ENCODE data around the gene HOMER2.
A peak's percentile ranks its signal among the peaks of the same experiment; 100 is the strongest.

The HOMER2 gene

GRCh38 chr15:82999426-82999825, 46.9 kb upstream of the HOMER2 start (continued):
- no peak for TF ChIP-seq TSHZ1 (tag by site-specific recombination; IDR thresholded peaks at IDR 0.05; ENCODE audit: borderline replicate concordance)
- no peak for TF ChIP-seq ZNF707 (tag by site-specific recombination; IDR thresholded peaks at IDR 0.05)
- no peak for TF ChIP-seq ZFP69B (tag by site-specific recombination; IDR thresholded peaks at IDR 0.05)
- TF ChIP-seq ZNF660 (tag by site-specific recombination; IDR thresholded peaks at IDR 0.05): no peak
- no peak for TF ChIP-seq ZNF701 (tag by site-specific recombination; IDR thresholded peaks at IDR 0.05)
- TF ChIP-seq INSM2 (tag by site-specific recombination; IDR thresholded peaks at IDR 0.05): no peak
- no peak for TF ChIP-seq ZNF548 (tag by site-specific recombination; IDR thresholded peaks at IDR 0.05)
- TF ChIP-seq EGR2 (tag by site-specific recombination; IDR thresholded peaks at IDR 0.05; ENCODE audit: low read depth): no peak
- no peak for TF ChIP-seq KLF16 (tag by site-specific recombination; IDR thresholded peaks at IDR 0.05)

- Histone ChIP-seq H3K4me3 (ENCODE audit: low read depth, low read length) (no peak overlapping the region), H3K36me3 (ENCODE audit: control insufficient read depth in 2 of 2, insufficient read depth in 1 of 2, low read length in 2 of 2) (peaks cover 6 to 11% of the 10 kb centered on the region in 2 experiments), H3K27ac (ENCODE audit: extremely low read depth, low read depth, low read length) (no peak overlapping the region), H3K9me3 (ENCODE audit: control insufficient read depth, insufficient read depth, low read depth, low read length) (no peaks in the 10 kb centered on the region), H3K4me1 (ENCODE audit: control insufficient read depth, insufficient read depth, low read length) (no peaks in the 10 kb centered on the region)
- CTCF ChIA-PET: interaction anchor here (2.4 to 2.9 kb wide), 2 partner anchors 15 to 147 kb away, joined by 8 to 18 read pairs; partner anchors contain the start of gene C15orf40
- POLR2A ChIA-PET: interaction anchor here (1.5 kb wide), 1 partner anchor 10 kb away, joined by 4 read pairs; the partner anchor contains the start of gene RAMAC
- no peak for TF ChIP-seq ZNF416 (tag by site-specific recombination; IDR thresholded peaks at IDR 0.05)
- 0 out of 2 replicates have a peak, but pooled peaks have one; percentile 46 for TF ChIP-seq ZNF335 (tag by site-specific recombination; conservative IDR thresholded peaks at IDR 0.05)
- peak; percentile 38; the same call in 1 of the 2 replicates for TF ChIP-seq ZNF366 (tag by site-specific recombination; conservative IDR thresholded peaks at IDR 0.05)
- TF ChIP-seq ZNF660 (tag by site-specific recombination; IDR thresholded peaks at IDR 0.05): peak; percentile 71; the same call in 1 of the 2 replicates
- TF ChIP-seq ZBTB17 (tag by site-specific recombination; IDR thresholded peaks at IDR 0.05): peak; percentile 19; the same call in 1 of the 2 replicates
- no peak for TF ChIP-seq ZNF544 (tag by site-specific recombination; IDR thresholded peaks at IDR 0.05)
- TF ChIP-seq ZNF146 (tag by site-specific recombination; IDR thresholded peaks at IDR 0.05): no peak
- TF ChIP-seq ZSCAN16 (tag by site-specific recombination; IDR thresholded peaks at IDR 0.05): no peak
- TF ChIP-seq, protein P1, sequence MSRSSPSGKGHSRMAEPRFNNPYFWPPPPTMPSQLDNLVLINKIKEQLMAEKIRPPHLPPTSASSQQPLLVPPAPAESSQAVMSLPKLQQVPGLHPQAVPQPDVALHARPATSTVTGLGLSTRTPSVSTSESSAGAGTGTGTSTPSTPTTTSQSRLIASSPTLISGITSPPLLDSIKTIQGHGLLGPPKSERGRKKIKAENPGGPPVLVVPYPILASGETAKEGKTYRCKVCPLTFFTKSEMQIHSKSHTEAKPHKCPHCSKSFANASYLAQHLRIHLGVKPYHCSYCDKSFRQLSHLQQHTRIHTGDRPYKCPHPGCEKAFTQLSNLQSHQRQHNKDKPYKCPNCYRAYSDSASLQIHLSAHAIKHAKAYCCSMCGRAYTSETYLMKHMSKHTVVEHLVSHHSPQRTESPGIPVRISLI (tag by site-specific recombination; IDR thresholded peaks at IDR 0.05): no peak
- no peak for TF ChIP-seq ZFP3 (tag by site-specific recombination; IDR thresholded peaks at IDR 0.05; ENCODE audit: low read depth)
- TF ChIP-seq ZNF639 (tag by site-specific recombination; IDR thresholded peaks at IDR 0.05): 0 out of 2 replicates have a peak, but pooled peaks have one; percentile 19
- TF ChIP-seq SP7 (tag by site-specific recombination; IDR thresholded peaks at IDR 0.05): peak; percentile 89
- TF ChIP-seq ZNF184 (tag by site-specific recombination; IDR thresholded peaks at IDR 0.05): no peak
- no peak for TF ChIP-seq HOXD13 (CRISPR knock-in tag; IDR thresholded peaks at IDR 0.05; ENCODE audit: borderline replicate concordance)
- peak; percentile 87 for TF ChIP-seq PRDM1 (tag by site-specific recombination; IDR thresholded peaks at IDR 0.05)
- no peak for TF ChIP-seq ZFP41 (tag by site-specific recombination; IDR thresholded peaks at IDR 0.05; ENCODE audit: borderline replicate concordance)
- TF ChIP-seq ZNF843 (tag by site-specific recombination; IDR thresholded peaks at IDR 0.05): no peak
- 0 out of 2 replicates have a peak, but pooled peaks have one; percentile 49 for TF ChIP-seq ZEB2 (tag by site-specific recombination; IDR thresholded peaks at IDR 0.05)
- no peak for TF ChIP-seq ZNF76 (tag by site-specific recombination; IDR thresholded peaks at IDR 0.05; ENCODE audit: borderline replicate concordance, low read depth)
These were observed 43.4 kb upstream of the HOMER2 start for GRCh38 chr15:82995938-82996337.

All from HEK293 (cell line).